HCT116 (cell line): ENCODE results near the gene BEND3. TPM values are rescaled to one million over a fixed set of nuclear protein-coding genes. Genes with fewer than 3 reads are reported as not detected.

Experiments used
- ATAC-seq: fragments of 200-7000 bp; cut with Tn5 transposase; 2 replicates; pipeline ENCODE4 v1.9.1; 2020; ENCODE audit warnings: mild to moderate bottlenecking, moderate library complexity
- BruUV-seq: library from RNA; stranded (reverse); fragments of 400-500 nt; replicated peaks from 2 replicates; lab custom pipeline; 2021; lab: Mats Ljungman, UMichigan
- CTCF ChIA-PET: fragments of 300-600 bp; sonication (Branson Sonifier 250); formaldehyde crosslinking; loops from one replicate; lab custom pipeline; 2021; ENCODE audit warnings: antibody characterized with exemption; lab: Charles Lee
- POLR2A ChIA-PET: fragments of 300-600, 350-600 bp; sonication (Branson Sonifier 250); formaldehyde crosslinking; loops from one replicate; lab custom pipeline; 2021; ENCODE audit warnings: antibody characterized with exemption; lab: Charles Lee
- RAD21 ChIA-PET, 2 experiments: fragments of 300-600 bp; sonication (Branson Sonifier 250); formaldehyde crosslinking; loops; one replicate each; lab custom pipeline; 2023; ENCODE audit warnings: low total read pairs in 2 of 2; ENCODE audit not compliant: uncharacterized antibody in 2 of 2, unreplicated experiment in 2 of 2, low non-redundant PET in 1 of 2; lab: Charles Lee
- DNase-seq: peaks from one replicate; pipeline ENCODE4 v3.0.0-alpha.2; 2010; ENCODE audit warnings: low read depth, low spot score
- H2AFZ ChIP-seq: fragments of 200-600 bp; shearing (Covaris generic), sonication (generic); 2 replicates; pipeline ENCODE4 v1.6.1; 2017; ENCODE audit warnings: low read depth, mixed run types, mixed read lengths, antibody characterized with exemption, low read length; ENCODE audit not compliant: poor library complexity, severe bottlenecking
- H3K27ac ChIP-seq: 2 replicates; pipeline ENCODE4 v1.5.1; 2012; ENCODE audit warnings: low read depth, low read length
- H3K27me3 ChIP-seq: fragments of 200-600 bp; sonication (generic); 2 replicates; pipeline ENCODE4 v1.6.1; 2016; ENCODE audit warnings: mixed run types, low read length, mixed read lengths; ENCODE audit not compliant: insufficient read depth
- H3K36me3 ChIP-seq, 2 experiments: fragments of 200-500 bp in 1 of 2; fragments of 200-600 bp in 1 of 2; sonication (Bioruptor generic) in 1 of 2; sonication (generic) in 1 of 2; 2 replicates each; pipeline versions ENCODE4 v1.5.1 to v1.6.1; 2014 to 2016; ENCODE audit warnings: low read length in 2 of 2, inconsistent platforms in 1 of 2, mixed read lengths in 1 of 2, mixed run types in 1 of 2; ENCODE audit not compliant: insufficient read depth in 2 of 2, control insufficient read depth in 1 of 2
- H3K4me1 ChIP-seq, 2 experiments: fragments of 200-600 bp in 1 of 2; sonication (generic) in 1 of 2; 2 replicates each; pipeline versions ENCODE4 v1.5.1 to v1.6.1; 2012 to 2017; ENCODE audit warnings: low read length in 2 of 2, inconsistent platforms in 1 of 2, mild to moderate bottlenecking in 1 of 2, mixed read lengths in 1 of 2, mixed run types in 1 of 2, moderate library complexity in 1 of 2; ENCODE audit not compliant: insufficient read depth in 2 of 2, control insufficient read depth in 1 of 2
- H3K4me2 ChIP-seq: fragments of 200-600 bp; sonication (generic); 2 replicates; pipeline ENCODE4 v1.6.1; 2017; ENCODE audit warnings: mixed run types, low read length, mixed read lengths
- H3K4me3 ChIP-seq, 2 experiments: fragments of 200-600 bp in 1 of 2; sonication (generic) in 1 of 2; replicated peaks in 1 of 2; 2 replicates each; pipeline ENCODE4 v1.5.1; 2011 to 2016; ENCODE audit warnings: low read length in 2 of 2, control low read depth in 1 of 2, low read depth in 1 of 2, mild to moderate bottlenecking in 1 of 2, mixed read lengths in 1 of 2, mixed run types in 1 of 2
- H3K79me2 ChIP-seq: fragments of 200-600 bp; sonication (generic); 2 replicates; pipeline ENCODE4 v1.6.1; 2017; ENCODE audit warnings: mild to moderate bottlenecking, mixed run types, low read length, moderate library complexity, mixed read lengths; ENCODE audit not compliant: insufficient read depth
- H3K9ac ChIP-seq: fragments of 200-600 bp; sonication (generic); 2 replicates; pipeline ENCODE4 v1.6.1; 2016; ENCODE audit warnings: low read length, mixed read lengths
- H3K9me2 ChIP-seq: fragments of 200-600 bp; sonication (generic), shearing (Covaris generic); 2 replicates; pipeline ENCODE4 v1.6.1; 2017; ENCODE audit warnings: mixed run types, mild to moderate bottlenecking, moderate library complexity; ENCODE audit not compliant: insufficient read depth
- H3K9me3 ChIP-seq, 2 experiments: fragments of 200-500 bp in 1 of 2; fragments of 200-600 bp in 1 of 2; sonication (Bioruptor generic) in 1 of 2; sonication (generic) in 1 of 2; 2 replicates each; pipeline ENCODE4 v1.6.1; 2014 to 2017; ENCODE audit warnings: low read length in 2 of 2, mixed read lengths in 2 of 2, inconsistent platforms in 1 of 2, low read depth in 1 of 2, mild to moderate bottlenecking in 1 of 2, mixed run types in 1 of 2, moderate library complexity in 1 of 2; ENCODE audit not compliant: control insufficient read depth in 1 of 2, insufficient read depth in 1 of 2
- H4K20me1 ChIP-seq: fragments of 200-600 bp; sonication (generic), shearing (Covaris generic); 2 replicates; pipeline ENCODE4 v1.6.1; 2017; ENCODE audit warnings: mixed run types, mild to moderate bottlenecking, moderate library complexity; ENCODE audit not compliant: insufficient read depth
- CTCF ChIP-seq, 3 experiments: fragments of 200-600 bp in 1 of 3; sonication (generic) in 1 of 3; IDR thresholded peaks in 2 of 3; conservative IDR thresholded peaks in 1 of 3; 2 replicates each; pipeline ENCODE4 v1.5.1; 2012 to 2017; ENCODE audit warnings: low read depth in 2 of 3, low read length in 2 of 3, antibody characterized with exemption in 1 of 3, borderline replicate concordance in 1 of 3, control low read depth in 1 of 3, mild to moderate bottlenecking in 1 of 3, mixed read lengths in 1 of 3, mixed run types in 1 of 3, moderate library complexity in 1 of 3; ENCODE audit not compliant: insufficient read depth in 1 of 3
- EZH2 ChIP-seq: fragments of 200-600 bp; sonication (generic); IDR thresholded peaks from 2 replicates; pipeline ENCODE4 v1.6.1; 2017; ENCODE audit warnings: antibody characterized with exemption, mixed run types
- POLR2A ChIP-seq: IDR thresholded peaks from 2 replicates; pipeline ENCODE4 v1.7.0; 2011; ENCODE audit warnings: borderline replicate concordance; ENCODE audit not compliant: insufficient read depth, insufficient read length; ENCODE audit errors: extremely low read depth
- RAD21 ChIP-seq: IDR thresholded peaks from 2 replicates; pipeline ENCODE4 v1.6.1; 2012; ENCODE audit warnings: low read depth, mild to moderate bottlenecking
- YY1 ChIP-seq: IDR thresholded peaks from 2 replicates; pipeline ENCODE4 v1.6.1; 2011; ENCODE audit warnings: low read length, low read depth, moderate library complexity, mild to moderate bottlenecking; ENCODE audit not compliant: insufficient replicate concordance; ENCODE audit errors: extremely low read depth
- intact Hi-C: fragments of 100-400 bp; cut with micrococcal nuclease; formaldehyde crosslinking; loops from 2 replicates; pipeline ENCODE4 v1.10.0; 2022
- total RNA-seq: library from RNA; stranded (reverse); gene quantifications from one replicate; pipeline ENCODE4 v1.2.1, GENCODE V29; 2021; ENCODE audit not compliant: unreplicated experiment

The BEND3 gene
- total RNA-seq, 1 experiment from 2014 or later, result 6.3 TPM

- no TSS peak for BruUV-seq
- ATAC-seq, result no peak
- no peak overlapping the region for H3K27ac ChIP-seq
- intact Hi-C loops, result no loop called here
- RAD21 ChIA-PET, result no interaction called here
- H4K20me1 ChIP-seq, result no peaks in the 10 kb centered on the region
- no peak overlapping the region for H2AFZ ChIP-seq
- CTCF ChIA-PET, result no interaction called here
- POLR2A ChIA-PET, result no interaction called here
- no peaks in the 10 kb centered on the region for H3K27me3 ChIP-seq
- H3K4me2 ChIP-seq, result no peak overlapping the region
- no peaks in the 10 kb centered on the region for H3K9me2 ChIP-seq
- no peak for DNase-seq
- H3K9me3 ChIP-seq, result no peaks in the 10 kb centered on the region
- no peaks in the 10 kb centered on the region for H3K79me2 ChIP-seq
- H3K9ac ChIP-seq, result no peak overlapping the region
- peaks cover 3 to 10% of the 10 kb centered on the region in 2 experiments; a peak in 3 of 4 replicates for H3K4me1 ChIP-seq
- no peak for TF ChIP-seq YY1
- no peak for TF ChIP-seq EZH2
- H3K36me3 ChIP-seq, result no peaks in the 10 kb centered on the region
- H3K4me3 ChIP-seq, result no peak overlapping the region
Measured at GRCh38 chr6:107077710-107078109, 37.6 kb downstream of the BEND3 start.

GRCh38 chr6:107075951-107076381, 39.3 kb downstream of the BEND3 start:
- BruUV-seq, result no TSS peak
- Histone ChIP-seq H2AFZ (no peak overlapping the region), H3K9me2 (no peaks in the 10 kb centered on the region), H3K9ac (no peak overlapping the region), H3K4me1 (peaks cover 3 to 10% of the 10 kb centered on the region in 2 experiments; a peak in 3 of 4 replicates), H3K9me3 (no peaks in the 10 kb centered on the region), H3K4me3 (no peak overlapping the region), H3K27me3 (no peaks in the 10 kb centered on the region), H3K4me2 (no peak overlapping the region), H3K27ac (no peak overlapping the region), H3K36me3 (no peaks in the 10 kb centered on the region), H3K79me2 (no peaks in the 10 kb centered on the region), H4K20me1 (no peaks in the 10 kb centered on the region)
- intact Hi-C loops, result no loop called here
- peak; percentile 2 to 28 (median 10); a peak in 2 of 6 replicates for TF ChIP-seq CTCF (IDR thresholded peaks at IDR 0.05 in 2 of 3, conservative IDR thresholded peaks at IDR 0.05 in 1 of 3; ENCODE audit: borderline replicate concordance in 1 of 3, insufficient read depth in 1 of 3, low read depth in 2 of 3, low read length in 2 of 3)
- no peak for TF ChIP-seq POLR2A
- peak; percentile 44 for TF ChIP-seq RAD21
- RAD21 ChIA-PET, result no interaction called here
- POLR2A ChIA-PET, result no interaction called here
- ATAC-seq, result no peak
- no peak for DNase-seq
- CTCF ChIA-PET, result interaction anchor here (1.2 kb wide), 1 partner anchor 39 kb away, joined by 3 read pairs; the partner anchor contains the start of gene BEND3
